CD14-positive monocyte (primary cell): ENCODE data around the gene ATP5F1D. TPM values are rescaled to one million over a fixed set of nuclear protein-coding genes. Genes with fewer than 3 reads are reported as not detected.

Experiments
- DNase-seq, 3 donors: peaks; one replicate each; pipeline ENCODE4 v3.0.0-alpha.2; 2011 to 2022
- H2AFZ ChIP-seq: 2 replicates; pipeline ENCODE4 v1.6.0; 2012; ENCODE audit warnings: mild to moderate bottlenecking, low read depth, low read length, inconsistent platforms; ENCODE audit not compliant: insufficient read depth, poor library complexity, severe bottlenecking
- H3K27ac ChIP-seq, 2 donors: 1 replicate in 1 of 2; 2 replicates in 1 of 2; pipeline ENCODE4 v1.5.1; 2012 to 2013; ENCODE audit warnings: low read length in 2 of 2, control low read depth in 1 of 2, inconsistent platforms in 1 of 2, low read depth in 1 of 2, mild to moderate bottlenecking in 1 of 2
- H3K27me3 ChIP-seq, 2 donors: one replicate each; pipeline versions ENCODE4 v1.6.0 to v1.6.1; 2011 to 2013; ENCODE audit warnings: low read length in 2 of 2; ENCODE audit not compliant: control insufficient read depth in 2 of 2, insufficient read depth in 2 of 2
- H3K36me3 ChIP-seq, 2 donors: replicated peaks in 1 of 2; 1 replicate in 1 of 2; 2 replicates in 1 of 2; pipeline versions ENCODE4 v1.5.1 to v1.6.1; 2012 to 2013; ENCODE audit warnings: low read length in 2 of 2, control low read depth in 1 of 2, inconsistent platforms in 1 of 2, mild to moderate bottlenecking in 1 of 2; ENCODE audit not compliant: insufficient read depth in 2 of 2, control insufficient read depth in 1 of 2
- H3K4me1 ChIP-seq, 2 donors: 1 replicate in 1 of 2; 2 replicates in 1 of 2; pipeline versions ENCODE4 v1.5.1 to v1.6.1; 2012 to 2013; ENCODE audit warnings: low read length in 2 of 2, control low read depth in 1 of 2, inconsistent platforms in 1 of 2, mild to moderate bottlenecking in 1 of 2, moderate library complexity in 1 of 2; ENCODE audit not compliant: insufficient read depth in 2 of 2, control insufficient read depth in 1 of 2
- H3K4me2 ChIP-seq: replicated peaks from 2 replicates; pipeline ENCODE3; 2012; ENCODE audit warnings: low read length, moderate library complexity, mild to moderate bottlenecking; ENCODE audit not compliant: poor library complexity, severe bottlenecking; ENCODE audit errors: extremely low read depth
- H3K4me3 ChIP-seq, 3 experiments: fragments of 200-600 bp in 1 of 3; sonication (generic) in 1 of 3; replicated peaks in 1 of 3; 1 replicate in 2 of 3; 2 replicates in 1 of 3; pipeline ENCODE4 v1.5.1; 2011 to 2013; ENCODE audit warnings: low read length in 3 of 3, mild to moderate bottlenecking in 3 of 3, control low read depth in 2 of 3, low read depth in 2 of 3, inconsistent platforms in 1 of 3, moderate library complexity in 1 of 3
- H3K79me2 ChIP-seq: 2 replicates; pipeline ENCODE4 v1.6.0; 2012; ENCODE audit warnings: mild to moderate bottlenecking, control low read depth, inconsistent platforms, low read length, moderate library complexity; ENCODE audit not compliant: insufficient read depth
- H3K9ac ChIP-seq: 2 replicates; pipeline ENCODE4 v1.6.0; 2017; ENCODE audit warnings: low read length, mild to moderate bottlenecking; ENCODE audit not compliant: insufficient read depth, poor library complexity, severe bottlenecking
- H3K9me3 ChIP-seq, 2 donors: replicated peaks in 1 of 2; 1 replicate in 1 of 2; 2 replicates in 1 of 2; pipeline versions ENCODE4 v1.5.1 to v1.6.1; 2012 to 2013; ENCODE audit warnings: low read length in 2 of 2, control low read depth in 1 of 2; ENCODE audit not compliant: control insufficient read depth in 1 of 2, insufficient read depth in 1 of 2
- H4K20me1 ChIP-seq: 2 replicates; pipeline ENCODE4 v1.6.0; 2012; ENCODE audit warnings: mild to moderate bottlenecking, low read length, control low read depth, moderate library complexity; ENCODE audit not compliant: insufficient read depth
- H3K27ac Mint-ChIP-seq, 7 donors: one replicate each; pipeline ENCODE4 v1.8.0; 2020; ENCODE audit warnings: mild to moderate bottlenecking in 7 of 7, mixed read lengths in 7 of 7, moderate library complexity in 6 of 7, inconsistent platforms in 2 of 7
- H3K27me3 Mint-ChIP-seq, 3 donors: one replicate each; pipeline ENCODE4 v1.8.0; 2021 to 2022; ENCODE audit warnings: low read depth in 3 of 3, mild to moderate bottlenecking in 3 of 3, mixed read lengths in 3 of 3, moderate library complexity in 3 of 3, inconsistent platforms in 1 of 3
- H3K36me3 Mint-ChIP-seq, 2 donors: one replicate each; pipeline ENCODE4 v1.8.0; 2020; ENCODE audit warnings: mixed read lengths in 2 of 2, inconsistent platforms in 1 of 2, mild to moderate bottlenecking in 1 of 2
- H3K4me1 Mint-ChIP-seq: one replicate; pipeline ENCODE4 v1.8.0; 2020; ENCODE audit warnings: mild to moderate bottlenecking, mixed read lengths
- H3K4me3 Mint-ChIP-seq, 2 donors: one replicate each; pipeline ENCODE4 v1.8.0; 2020; ENCODE audit warnings: mild to moderate bottlenecking in 2 of 2, mixed read lengths in 2 of 2, moderate library complexity in 1 of 2
- H3K9me3 Mint-ChIP-seq, 7 donors: one replicate each; pipeline ENCODE4 v1.8.0; 2020 to 2022; ENCODE audit warnings: mixed read lengths in 7 of 7, mild to moderate bottlenecking in 6 of 7, moderate library complexity in 6 of 7, inconsistent platforms in 2 of 7
- WGBS: methylation state at CpG from one replicate; pipeline ENCODE4 v1.1.5; 2013; ENCODE audit warnings: missing lambda C conversion rate; ENCODE audit not compliant: insufficient coverage; 5-methylcytosine and 5-hydroxymethylcytosine counted together
- intact Hi-C, 2 donors: fragments of 100-400 bp; cut with micrococcal nuclease; formaldehyde crosslinking; loops; one replicate each; pipeline versions ENCODE4 v1.15.0 to v1.15.1; 2023
- polyA plus RNA-seq, 3 donors: library from polyadenylated mRNA; depleted of rRNA in 1 of 3; unstranded in 2 of 3; stranded (reverse) in 1 of 3; fragments of 300-500 nt in 2 of 3; fragments of >200 nt in 1 of 3; fragmentation: Illumina TruSeq in 2 of 3; gene quantifications; 1 replicate in 2 of 3; 2 replicates in 1 of 3; pipeline ENCODE4 v1.2.3, GENCODE V29; 2012 to 2021
- TF ChIP-seq, protein P1 (sequence below): fragments of 200-600 bp; IDR thresholded peaks from one replicate; pipeline ENCODE4 v1.8.0; 2022; ENCODE audit warnings: antibody characterized with exemption, mild to moderate bottlenecking

The ATP5F1D gene
- polyA plus RNA-seq, 3 donors = 122 to 160 (median 143) TPM

DNA sequence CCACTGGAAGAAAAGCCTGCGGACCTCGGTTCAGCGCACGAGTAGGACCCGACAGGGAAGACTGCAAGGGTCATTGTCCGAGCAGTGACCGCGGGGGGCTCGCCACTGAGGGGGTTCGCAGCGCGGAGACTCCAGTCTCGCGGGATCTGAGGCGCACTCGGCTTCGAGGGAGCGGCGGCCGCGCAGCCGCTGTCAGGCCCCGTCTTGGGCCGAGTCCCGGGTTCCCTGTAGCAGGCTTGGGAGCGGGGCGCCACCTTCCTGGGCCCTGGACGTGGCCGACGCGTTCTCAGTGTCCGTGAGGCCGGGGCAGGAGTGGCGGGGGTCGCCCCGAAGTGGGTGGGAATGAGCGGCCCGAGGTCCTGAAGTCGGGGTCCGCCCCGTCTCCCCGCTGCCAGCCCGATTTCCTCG is 33.3 kb downstream of the ATP5F1D start:
- Histone ChIP-seq H3K9ac (peak overlapping the region; percentile 90), H2AFZ (no peak overlapping the region), H3K27ac (peak overlapping the region; percentile 85 to 89), H3K9me3 (no peaks in the 10 kb centered on the region), H4K20me1 (peaks cover 69% of the 10 kb centered on the region), H3K4me3 (peak overlapping the region in 1 of 3 experiments; percentile 81), H3K4me1 (peaks cover 63 to 72% of the 10 kb centered on the region in 2 donors), H3K4me2 (peak overlapping the region; percentile 92), H3K79me2 (peaks cover 64% of the 10 kb centered on the region), H3K36me3 (peaks cover 55 to 56% of the 10 kb centered on the region in 2 donors), H3K27me3 (no peaks in the 10 kb centered on the region)
- H3K27ac Mint-ChIP-seq = peak overlapping the region; percentile 60 to 92 (median 84)
- no peak for DNase-seq
- TF ChIP-seq, protein P1, sequence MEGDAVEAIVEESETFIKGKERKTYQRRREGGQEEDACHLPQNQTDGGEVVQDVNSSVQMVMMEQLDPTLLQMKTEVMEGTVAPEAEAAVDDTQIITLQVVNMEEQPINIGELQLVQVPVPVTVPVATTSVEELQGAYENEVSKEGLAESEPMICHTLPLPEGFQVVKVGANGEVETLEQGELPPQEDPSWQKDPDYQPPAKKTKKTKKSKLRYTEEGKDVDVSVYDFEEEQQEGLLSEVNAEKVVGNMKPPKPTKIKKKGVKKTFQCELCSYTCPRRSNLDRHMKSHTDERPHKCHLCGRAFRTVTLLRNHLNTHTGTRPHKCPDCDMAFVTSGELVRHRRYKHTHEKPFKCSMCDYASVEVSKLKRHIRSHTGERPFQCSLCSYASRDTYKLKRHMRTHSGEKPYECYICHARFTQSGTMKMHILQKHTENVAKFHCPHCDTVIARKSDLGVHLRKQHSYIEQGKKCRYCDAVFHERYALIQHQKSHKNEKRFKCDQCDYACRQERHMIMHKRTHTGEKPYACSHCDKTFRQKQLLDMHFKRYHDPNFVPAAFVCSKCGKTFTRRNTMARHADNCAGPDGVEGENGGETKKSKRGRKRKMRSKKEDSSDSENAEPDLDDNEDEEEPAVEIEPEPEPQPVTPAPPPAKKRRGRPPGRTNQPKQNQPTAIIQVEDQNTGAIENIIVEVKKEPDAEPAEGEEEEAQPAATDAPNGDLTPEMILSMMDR = no peak
- 57% methylated on average over 44 of the region's 44 CpGs for WGBS
- intact Hi-C loops = loop anchor here (5.0 kb wide), 2 partner anchors 82 to 107 kb away; partner anchors contain the start of gene NDUFS7 (in 2 of the 2)
- H3K36me3 Mint-ChIP-seq = peaks cover 48 to 74% of the 10 kb centered on the region in 2 donors
- H3K4me1 Mint-ChIP-seq = peaks cover 58% of the 10 kb centered on the region
- peaks cover 0 to 2% (median 0%) of the 10 kb centered on the region in 7 donors for H3K9me3 Mint-ChIP-seq
- peak overlapping the region in 1 of 2 donors; percentile 43 for H3K4me3 Mint-ChIP-seq
- H3K27me3 Mint-ChIP-seq = no peaks in the 10 kb centered on the region

DNA sequence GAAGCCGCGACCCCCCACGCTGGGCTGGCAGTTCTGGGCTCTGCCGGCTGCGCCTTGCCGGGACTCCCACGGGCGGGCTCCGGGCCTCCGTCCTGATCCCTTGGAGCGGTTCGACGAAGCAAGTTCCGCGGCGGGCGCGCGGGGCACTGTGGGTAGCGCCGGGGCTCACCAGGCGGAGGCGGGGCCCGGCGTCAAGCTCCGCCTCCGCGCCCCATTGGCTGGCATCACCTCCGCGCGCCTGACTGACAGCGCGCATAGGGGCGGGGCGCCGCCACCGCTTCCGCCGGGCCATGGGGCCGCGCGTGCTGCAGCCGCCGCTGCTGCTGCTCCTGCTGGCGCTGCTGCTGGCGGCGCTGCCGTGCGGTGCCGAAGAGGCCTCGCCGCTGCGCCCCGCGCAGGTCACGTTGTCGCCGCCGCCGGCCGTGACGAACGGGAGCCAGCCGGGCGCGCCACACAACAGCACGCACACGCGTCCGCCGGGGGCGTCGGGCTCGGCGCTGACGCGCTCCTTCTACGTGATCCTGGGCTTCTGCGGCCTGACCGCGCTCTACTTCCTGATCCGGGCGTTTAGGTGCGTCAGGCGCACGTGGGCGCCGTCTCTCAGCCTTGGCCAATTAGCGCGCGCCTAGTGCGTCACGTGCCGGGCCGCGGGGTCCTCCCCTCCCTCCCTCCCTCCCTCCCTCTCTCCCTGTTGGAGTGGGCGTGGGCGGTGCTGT is 33.9 kb downstream of the ATP5F1D start, which contains the start of gene FAM174C:
TSS of gene FAM174C (plus strand) at position 271 of the 716 bp plus-strand sequence. CDS start at position 291, 20 bp downstream.
- WGBS = under 1% methylated on average over 86 of the region's 98 CpGs
- peaks cover 55% of the 10 kb centered on the region in 2 donors for H3K36me3 ChIP-seq
- intact Hi-C loops = loop anchor here (5.0 kb wide), 2 partner anchors 82 to 107 kb away; partner anchors contain the start of gene NDUFS7 (in 2 of the 2)

More for the DNA sequence above, 33.9 kb downstream of the ATP5F1D start, which contains the start of gene FAM174C:
- Histone ChIP-seq H3K4me3 (peak within 1 kb of the TSS; percentile 59 to 81 (median 71)), H3K9ac (peak within 1 kb of the TSS; percentile 90), H3K79me2 (peaks cover 58% of the 10 kb centered on the region), H4K20me1 (peaks cover 69% of the 10 kb centered on the region), H3K27me3 (no peaks in the 10 kb centered on the region), H2AFZ (peak within 1 kb of the TSS; percentile 77), H3K4me2 (peak within 1 kb of the TSS; percentile 92), H3K4me1 (peaks cover 57 to 66% of the 10 kb centered on the region in 2 donors), H3K27ac (peak within 1 kb of the TSS; percentile 85 to 89), H3K9me3 (no peaks in the 10 kb centered on the region)
- Mint-ChIP-seq H3K4me3 (peak within 1 kb of the TSS; percentile 70 to 71), H3K36me3 (peaks cover 51 to 76% of the 10 kb centered on the region in 2 donors), H3K4me1 (peaks cover 55% of the 10 kb centered on the region), H3K9me3 (peaks cover 0 to 2% (median 0%) of the 10 kb centered on the region in 7 donors), H3K27ac (peak within 1 kb of the TSS; percentile 81 to 93 (median 90)), H3K27me3 (no peaks in the 10 kb centered on the region)
- peak; percentile 95 to 98 (median 97) for DNase-seq
- TF ChIP-seq, protein P1 = no peak
